HG03521 (cell line): ENCODE data around the gene CARNS1.
A peak's percentile ranks its signal among the peaks of the same experiment; 100 is the strongest.

Experiments used
- ATAC-seq: cut with Tn5 transposase; IDR thresholded peaks from one replicate; pipeline ENCODE4 v1.9.1; 2021; ENCODE audit warnings: mild to moderate bottlenecking, moderate library complexity; ENCODE audit not compliant: unreplicated experiment

CARNS1 gene

GRCh38 chr11:67408437-67409200, 6.9 kb upstream of the CARNS1 start:
- ATAC-seq = no peak

- peak; percentile 46 for ATAC-seq
These were observed 6.2 kb upstream of the CARNS1 start for GRCh38 chr11:67409261-67409666.

- ATAC-seq = no peak
These were observed 5.6 kb upstream of the CARNS1 start for GRCh38 chr11:67409781-67410368.

- ATAC-seq = no peak
These were observed 5.1 kb upstream of the CARNS1 start for GRCh38 chr11:67410369-67410831.

GRCh38 chr11:67410984-67411784, 4.3 kb upstream of the CARNS1 start:
- no peak for ATAC-seq

GRCh38 chr11:67411785-67412152, 3.7 kb upstream of the CARNS1 start:
- ATAC-seq = no peak

GRCh38 chr11:67412495-67413179, 2.8 kb upstream of the CARNS1 start:
- ATAC-seq = no peak

GRCh38 chr11:67413266-67413849, 2.1 kb upstream of the CARNS1 start:
- no peak for ATAC-seq

GRCh38 chr11:67416416-67417335, 1.2 kb downstream of the CARNS1 start:
- ATAC-seq = no peak

- no peak for ATAC-seq
These were observed 1.9 kb downstream of the CARNS1 start for GRCh38 chr11:67417425-67417824.

- no peak for ATAC-seq
These were observed 3.2 kb downstream of the CARNS1 start for GRCh38 chr11:67418476-67419281.

GRCh38 chr11:67419325-67420049, 4.0 kb downstream of the CARNS1 start:
- no peak for ATAC-seq

- ATAC-seq = no peak
These were observed 4.7 kb downstream of the CARNS1 start for GRCh38 chr11:67420147-67420645.

- ATAC-seq = peak; percentile 84
These were observed 5.4 kb downstream of the CARNS1 start for GRCh38 chr11:67420646-67421429.

GRCh38 chr11:67421430-67422031, 6.1 kb downstream of the CARNS1 start:
- ATAC-seq = no peak

- no peak for ATAC-seq
These were observed 7.4 kb downstream of the CARNS1 start for GRCh38 chr11:67422891-67423290.

- ATAC-seq = no peak
These were observed 8.0 kb downstream of the CARNS1 start for GRCh38 chr11:67423466-67423865.
